OCI-LY3 (cell line): Measurements from ENCODE around the gene CD9.

Experiments used
- H2AFZ ChIP-seq: fragments of 200-600, 300-600 bp; shearing (Covaris generic); 2 replicates; pipeline ENCODE4 v1.6.0; 2014; ENCODE audit warnings: antibody characterized with exemption, low read depth, low read length
- H3K27ac ChIP-seq: fragments of 200-600, 300-600 bp; sonication (generic); 2 replicates; pipeline ENCODE4 v1.5.1; 2014; ENCODE audit warnings: mild to moderate bottlenecking, low read length, moderate library complexity, mixed read lengths
- H3K27me3 ChIP-seq: fragments of 200-600, 300-600 bp; sonication (generic); 2 replicates; pipeline ENCODE4 v1.6.1; 2014; ENCODE audit warnings: low read depth, low read length, mixed read lengths
- H3K36me3 ChIP-seq: fragments of 200-600, 300-600 bp; sonication (generic); replicated peaks from 2 replicates; pipeline ENCODE3; 2014; ENCODE audit warnings: low read depth, low read length, mixed read lengths
- H3K4me1 ChIP-seq: fragments of 300-600, 200-600 bp; sonication (generic); 2 replicates; pipeline ENCODE4 v1.6.1; 2014; ENCODE audit warnings: low read length, mixed read lengths
- H3K4me2 ChIP-seq: fragments of 200-600, 300-600 bp; sonication (generic); 2 replicates; pipeline ENCODE4 v1.6.1; 2014; ENCODE audit warnings: low read length, mixed read lengths
- H3K4me3 ChIP-seq: fragments of 300-600, 200-600 bp; sonication (generic); 2 replicates; pipeline ENCODE4 v1.5.1; 2014; ENCODE audit warnings: antibody characterized with exemption, mild to moderate bottlenecking, low read length, moderate library complexity
- H3K79me2 ChIP-seq: fragments of 300-600, 200-600 bp; shearing (Covaris generic); 2 replicates; pipeline ENCODE4 v1.6.1; 2014; ENCODE audit warnings: mild to moderate bottlenecking, low read length, mixed read lengths
- H3K9ac ChIP-seq: fragments of 300-600, 200-600 bp; shearing (Covaris generic); 2 replicates; pipeline ENCODE4 v1.6.0; 2014; ENCODE audit warnings: mild to moderate bottlenecking, low read length, moderate library complexity
- H3K9me3 ChIP-seq: fragments of 200-600, 300-600 bp; shearing (Covaris generic); 2 replicates; pipeline ENCODE4 v1.6.1; 2014; ENCODE audit warnings: low read length, mixed read lengths; ENCODE audit not compliant: insufficient read depth
- H4K20me1 ChIP-seq: fragments of 200-600, 300-600 bp; sonication (generic); 2 replicates; pipeline ENCODE4 v1.6.1; 2016; ENCODE audit warnings: low read length, mixed read lengths; ENCODE audit not compliant: insufficient read depth
- CTCF ChIP-seq: fragments of 200-600, 300-600 bp; sonication (generic); IDR thresholded peaks from 2 replicates; pipeline ENCODE4 v1.5.1; 2014; ENCODE audit warnings: antibody characterized with exemption, low read length, low read depth
- EZH2phosphoT487 ChIP-seq: fragments of 200-600 bp; shearing (Covaris generic); IDR thresholded peaks from 2 replicates; pipeline ENCODE4 v1.6.1; 2018; ENCODE audit warnings: antibody characterized with exemption, mixed run types, low read depth

The CD9 gene

GRCh38 chr12:6201213-6201608 is 1.0 kb downstream of the CD9 start:
- Histone ChIP-seq H4K20me1 (no peaks in the 10 kb centered on the region), H3K4me1 (peaks cover 12% of the 10 kb centered on the region), H3K4me3 (peak overlapping the region; percentile 79; the same call in 1 of the 2 replicates), H3K4me2 (peak overlapping the region; percentile 96), H3K9me3 (no peaks in the 10 kb centered on the region), H3K36me3 (no peaks in the 10 kb centered on the region), H3K27me3 (peaks cover 57% of the 10 kb centered on the region), H3K9ac (no peak overlapping the region), H2AFZ (no peak overlapping the region), H3K79me2 (no peaks in the 10 kb centered on the region), H3K27ac (no peak overlapping the region)
- TF ChIP-seq CTCF (no peak), EZH2phosphoT487 (no peak)

GRCh38 chr12:6201826-6202225 is 1.6 kb downstream of the CD9 start:
- TF ChIP-seq CTCF (no peak), EZH2phosphoT487 (no peak)
- H3K9ac ChIP-seq: no peak overlapping the region
- H3K79me2 ChIP-seq: no peaks in the 10 kb centered on the region
- H4K20me1 ChIP-seq: no peaks in the 10 kb centered on the region
- no peak overlapping the region for H3K4me2 ChIP-seq
- H3K27ac ChIP-seq: no peak overlapping the region
- H3K4me3 ChIP-seq: no peak overlapping the region
- no peaks in the 10 kb centered on the region for H3K9me3 ChIP-seq
- peaks cover 12% of the 10 kb centered on the region for H3K4me1 ChIP-seq
- H2AFZ ChIP-seq: no peak overlapping the region
- H3K36me3 ChIP-seq: no peaks in the 10 kb centered on the region
- H3K27me3 ChIP-seq: peaks cover 57% of the 10 kb centered on the region

GRCh38 chr12:6202304-6202703 is 2.1 kb downstream of the CD9 start:
- Histone ChIP-seq H3K79me2 (no peaks in the 10 kb centered on the region), H3K27ac (no peak overlapping the region), H3K9me3 (no peaks in the 10 kb centered on the region), H3K27me3 (peaks cover 57% of the 10 kb centered on the region), H3K4me2 (no peak overlapping the region), H4K20me1 (no peaks in the 10 kb centered on the region), H3K36me3 (no peaks in the 10 kb centered on the region), H3K4me1 (peaks cover 12% of the 10 kb centered on the region), H3K9ac (no peak overlapping the region), H3K4me3 (no peak overlapping the region), H2AFZ (no peak overlapping the region)
- TF ChIP-seq CTCF: no peak

GRCh38 chr12:6202846-6203245 is 2.6 kb downstream of the CD9 start:
- no peak overlapping the region for H3K27ac ChIP-seq
- no peaks in the 10 kb centered on the region for H3K9me3 ChIP-seq
- no peak overlapping the region for H3K4me3 ChIP-seq
- H4K20me1 ChIP-seq: no peaks in the 10 kb centered on the region
- peaks cover 12% of the 10 kb centered on the region for H3K4me1 ChIP-seq
- no peak overlapping the region for H3K9ac ChIP-seq
- no peak overlapping the region for H2AFZ ChIP-seq
- no peaks in the 10 kb centered on the region for H3K36me3 ChIP-seq
- no peak overlapping the region for H3K4me2 ChIP-seq
- H3K79me2 ChIP-seq: no peaks in the 10 kb centered on the region
- peaks cover 55% of the 10 kb centered on the region for H3K27me3 ChIP-seq
- TF ChIP-seq CTCF: no peak
- no peak for TF ChIP-seq EZH2phosphoT487
